Endodermal cell (in vitro differentiated cells): ENCODE results near the gene FGD4. TPM values are rescaled to one million over a fixed set of nuclear protein-coding genes. Genes with fewer than 3 reads are reported as not detected.
A peak's percentile ranks its signal among the peaks of the same experiment; 100 is the strongest.

Experiments used
- DNase-seq: peaks from one replicate; pipeline ENCODE4 v3.0.0-alpha.2; 2017
- H3K27ac ChIP-seq: 2 replicates; pipeline ENCODE4 v1.5.1; 2013; ENCODE audit warnings: mild to moderate bottlenecking, low read depth, low read length, moderate library complexity
- H3K27me3 ChIP-seq: 2 replicates; pipeline ENCODE4 v1.6.1; 2013; ENCODE audit warnings: mild to moderate bottlenecking, low read length, moderate library complexity; ENCODE audit not compliant: insufficient read depth, control insufficient read depth, poor library complexity, severe bottlenecking
- H3K36me3 ChIP-seq: 2 replicates; pipeline ENCODE4 v1.7.0; 2013; ENCODE audit warnings: mild to moderate bottlenecking, low read length, moderate library complexity; ENCODE audit not compliant: control insufficient read depth, insufficient read depth
- H3K4me1 ChIP-seq: one replicate; pipeline ENCODE4 v1.7.0; 2013; ENCODE audit warnings: low read length; ENCODE audit not compliant: control insufficient read depth, insufficient read depth
- H3K4me3 ChIP-seq: 2 replicates; pipeline ENCODE4 v1.5.1; 2013; ENCODE audit warnings: mild to moderate bottlenecking, low read length, moderate library complexity
- H3K9ac ChIP-seq: 2 replicates; pipeline ENCODE4 v1.6.1; 2013; ENCODE audit warnings: mild to moderate bottlenecking, low read length, moderate library complexity; ENCODE audit not compliant: poor library complexity, severe bottlenecking; ENCODE audit errors: extremely low read depth
- H3K9me3 ChIP-seq: 2 replicates; pipeline ENCODE4 v1.6.1; 2013; ENCODE audit warnings: mild to moderate bottlenecking, low read length, moderate library complexity; ENCODE audit not compliant: control insufficient read depth
- H3K27ac Mint-ChIP-seq: 2 replicates; pipeline ENCODE4 v1.8.0; 2020; ENCODE audit warnings: mixed read lengths
- H3K27me3 Mint-ChIP-seq: 2 replicates; pipeline ENCODE4 v1.8.0; 2021; ENCODE audit warnings: mild to moderate bottlenecking, mixed read lengths; ENCODE audit not compliant: insufficient read depth
- H3K36me3 Mint-ChIP-seq: 2 replicates; pipeline ENCODE4 v1.8.0; 2020; ENCODE audit warnings: low read depth, mixed read lengths
- H3K4me1 Mint-ChIP-seq: 2 replicates; pipeline ENCODE4 v1.8.0; 2020; ENCODE audit warnings: mixed read lengths
- H3K4me3 Mint-ChIP-seq: 2 replicates; pipeline ENCODE4 v1.8.0; 2020; ENCODE audit warnings: mild to moderate bottlenecking, moderate library complexity, mixed read lengths
- H3K9me3 Mint-ChIP-seq: 2 replicates; pipeline ENCODE4 v1.8.0; 2020; ENCODE audit warnings: mild to moderate bottlenecking, mixed read lengths
- CTCF ChIP-seq: fragments of 200-600 bp; sonication (generic); conservative IDR thresholded peaks from 2 replicates; pipeline ENCODE4 v1.5.0; 2021; ENCODE audit warnings: antibody characterized with exemption, mild to moderate bottlenecking
- WGBS, 2 experiments: methylation state at CpG; one replicate each; pipeline versions ENCODE4 v1.1.5 to v1.1.7; 2013; ENCODE audit warnings: missing lambda C conversion rate in 2 of 2, mixed read lengths in 1 of 2; ENCODE audit not compliant: insufficient coverage in 1 of 2, insufficient read length in 1 of 2; 5-methylcytosine and 5-hydroxymethylcytosine counted together
- total RNA-seq, 2 donors: library from RNA; stranded (reverse); fragmentation: NEBNext Ultra II Directional in 1 of 2; extraction: Animal tissue kit (Norgen Biotek cat#: 25700) in 1 of 2; gene quantifications; 2 replicates in 1 of 2; 3 replicates in 1 of 2; pipeline ENCODE4 v1.2.1, GENCODE V29; 2021

FGD4 gene
- total RNA-seq, 2 donors from 2014 or later, result 27.6 to 57.7 TPM

GRCh38 chr12:32446316-32447119 is 47.2 kb downstream of the FGD4 start:
- Mint-ChIP-seq H3K27ac (peak overlapping the region; percentile 73), H3K4me3 (no peak overlapping the region), H3K9me3 (no peaks in the 10 kb centered on the region), H3K27me3 (no peaks in the 10 kb centered on the region), H3K4me1 (peaks cover 44% of the 10 kb centered on the region), H3K36me3 (peaks cover 4% of the 10 kb centered on the region)
- H3K27ac ChIP-seq, result no peak overlapping the region
- no peak for TF ChIP-seq CTCF
- H3K27me3 ChIP-seq, result no peaks in the 10 kb centered on the region
- DNase-seq, result no peak
- no peak overlapping the region for H3K4me3 ChIP-seq
- H3K4me1 ChIP-seq, result peaks cover 21% of the 10 kb centered on the region
- WGBS, 2 experiments, result 81 to 90% methylated on average over 13 to 14 of the region's 14 CpGs
- H3K36me3 ChIP-seq, result peaks cover 20% of the 10 kb centered on the region
- no peaks in the 10 kb centered on the region for H3K9me3 ChIP-seq
- H3K9ac ChIP-seq, result no peak overlapping the region

GRCh38 chr12:32448586-32448985 is 49.2 kb downstream of the FGD4 start:
- Histone ChIP-seq H3K4me3 (no peak overlapping the region), H3K27ac (no peak overlapping the region), H3K27me3 (no peaks in the 10 kb centered on the region), H3K36me3 (peaks cover 25% of the 10 kb centered on the region), H3K9me3 (no peaks in the 10 kb centered on the region), H3K4me1 (peaks cover 21% of the 10 kb centered on the region), H3K9ac (no peak overlapping the region)
- H3K36me3 Mint-ChIP-seq, result peaks cover 6% of the 10 kb centered on the region
- H3K9me3 Mint-ChIP-seq, result no peaks in the 10 kb centered on the region
- peak; percentile 29 for TF ChIP-seq CTCF
- peaks cover 49% of the 10 kb centered on the region for H3K4me1 Mint-ChIP-seq
- DNase-seq, result peak; percentile 22
- no peaks in the 10 kb centered on the region for H3K27me3 Mint-ChIP-seq
- 91 to 95% methylated on average over 5 of the region's 6 CpGs for WGBS, 2 experiments
- H3K4me3 Mint-ChIP-seq, result no peak overlapping the region
- H3K27ac Mint-ChIP-seq, result peak overlapping the region; percentile 37

- 97 to 100% methylated on average over 1 to 2 of the region's 2 CpGs for WGBS, 2 experiments
- Histone ChIP-seq H3K9me3 (no peaks in the 10 kb centered on the region), H3K4me3 (no peak overlapping the region), H3K27me3 (no peaks in the 10 kb centered on the region), H3K27ac (no peak overlapping the region), H3K4me1 (peaks cover 24% of the 10 kb centered on the region), H3K9ac (no peak overlapping the region), H3K36me3 (peaks cover 25% of the 10 kb centered on the region)
- H3K4me3 Mint-ChIP-seq, result no peak overlapping the region
- peaks cover 52% of the 10 kb centered on the region for H3K4me1 Mint-ChIP-seq
- no peak for DNase-seq
- H3K27ac Mint-ChIP-seq, result no peak overlapping the region
- no peaks in the 10 kb centered on the region for H3K9me3 Mint-ChIP-seq
- TF ChIP-seq CTCF, result no peak
- H3K36me3 Mint-ChIP-seq, result peaks cover 6% of the 10 kb centered on the region
- no peaks in the 10 kb centered on the region for H3K27me3 Mint-ChIP-seq
Measured at GRCh38 chr12:32450363-32450762, 51.0 kb downstream of the FGD4 start.
